Measurements from ENCODE around the gene LOC128125822.

The LOC128125822 gene

GRCh38 chr6:63558278-63558677 is 14.0 kb upstream of the LOC128125822 start:
- DNase-seq: no peak

- no peak for DNase-seq
Measured at GRCh38 chr6:63560801-63561287, 11.4 kb upstream of the LOC128125822 start.

GRCh38 chr6:63561288-63561687 is 11.0 kb upstream of the LOC128125822 start:
- no peak for DNase-seq

GRCh38 chr6:63563235-63563634 is 9.0 kb upstream of the LOC128125822 start:
- DNase-seq: no peak

GRCh38 chr6:63565058-63565726 is 7.1 kb upstream of the LOC128125822 start:
- DNase-seq: no peak

- no peak for DNase-seq
Measured at GRCh38 chr6:63565727-63566596, 6.3 kb upstream of the LOC128125822 start.

GRCh38 chr6:63567966-63568365 is 4.3 kb upstream of the LOC128125822 start:
- no peak for DNase-seq

GRCh38 chr6:63571361-63572043 is 778 bp upstream of the LOC128125822 start:
- DNase-seq: no peak

- no peak for DNase-seq
Measured at GRCh38 chr6:63572747-63573075, 431 bp downstream of the LOC128125822 start.

- DNase-seq: peak; percentile 56
Measured at GRCh38 chr6:63573076-63573898, 1.0 kb downstream of the LOC128125822 start.

GRCh38 chr6:63573899-63574553 is 1.7 kb downstream of the LOC128125822 start:
- DNase-seq: no peak

GRCh38 chr6:63574554-63574900 is 2.2 kb downstream of the LOC128125822 start:
- DNase-seq: no peak

GRCh38 chr6:63576147-63576772 is 4.0 kb downstream of the LOC128125822 start:
- DNase-seq: no peak

- DNase-seq: no peak
Measured at GRCh38 chr6:63576985-63577712, 4.9 kb downstream of the LOC128125822 start.

GRCh38 chr6:63578757-63579156 is 6.5 kb downstream of the LOC128125822 start:
- no peak for DNase-seq

GRCh38 chr6:63579937-63580703 is 7.8 kb downstream of the LOC128125822 start:
- DNase-seq: no peak

GRCh38 chr6:63580704-63580961 is 8.4 kb downstream of the LOC128125822 start:
- DNase-seq: no peak

- DNase-seq: no peak
Measured at GRCh38 chr6:63581355-63582013, 9.2 kb downstream of the LOC128125822 start.

- no peak for DNase-seq
Measured at GRCh38 chr6:63582579-63583231, 10.4 kb downstream of the LOC128125822 start.
